PC-3 (cell line): Measurements from ENCODE around the gene ZNF624. TPM values are rescaled to one million over a fixed set of nuclear protein-coding genes. Genes with fewer than 3 reads are reported as not detected.

ENCODE experiments used
- ATAC-seq: fragments of 200-7000 bp; cut with Tn5 transposase; 2 replicates; pipeline ENCODE4 v1.9.1; 2020; ENCODE audit warnings: mild to moderate bottlenecking, moderate library complexity
- BruUV-seq: library from RNA; stranded (reverse); fragments of 400-500 nt; replicated peaks from 2 replicates; lab custom pipeline; 2021; lab: Mats Ljungman, UMichigan
- CTCF ChIA-PET: fragments of 300-600 bp; sonication (Branson Sonifier 250); formaldehyde crosslinking; loops from one replicate; lab custom pipeline; 2022; ENCODE audit warnings: antibody characterized with exemption; lab: Charles Lee
- POLR2A ChIA-PET: fragments of 300-600 bp; sonication (Branson Sonifier 250); formaldehyde crosslinking; loops from one replicate; lab custom pipeline; 2022; ENCODE audit warnings: antibody characterized with exemption; ENCODE audit not compliant: unreplicated experiment; lab: Charles Lee
- DNase-seq: peaks from one replicate; pipeline ENCODE4 v3.0.0-alpha.2; 2015
- H2AFZ ChIP-seq: fragments of 300-600 bp; sonication (generic); 2 replicates; pipeline ENCODE4 v1.6.0; 2016; ENCODE audit warnings: antibody characterized with exemption, low read length
- H3F3A ChIP-seq: fragments of 300-600 bp; sonication (generic); one replicate; pipeline ENCODE4 v1.6.0; 2017; ENCODE audit warnings: antibody characterized with exemption, low read length, control low read depth, mild to moderate bottlenecking; ENCODE audit not compliant: unreplicated experiment
- H3K27ac ChIP-seq: fragments of 300-600 bp; sonication (generic); 2 replicates; pipeline ENCODE4 v1.5.1; 2016; ENCODE audit warnings: mild to moderate bottlenecking, low read length
- H3K27me3 ChIP-seq: fragments of 300-600 bp; sonication (generic); 2 replicates; pipeline ENCODE4 v1.6.1; 2016; ENCODE audit warnings: low read length, mixed read lengths
- H3K36me3 ChIP-seq: fragments of 300-600 bp; sonication (generic); 2 replicates; pipeline ENCODE4 v1.6.1; 2016; ENCODE audit warnings: low read depth, mixed run types, low read length, mixed read lengths
- H3K4me1 ChIP-seq: fragments of 300-600 bp; sonication (generic); 2 replicates; pipeline ENCODE4 v1.5.1; 2016; ENCODE audit warnings: low read length; ENCODE audit not compliant: insufficient read depth
- H3K4me2 ChIP-seq: fragments of 300-600 bp; sonication (generic); 2 replicates; pipeline ENCODE4 v1.6.0; 2016; ENCODE audit warnings: low read length
- H3K4me3 ChIP-seq: fragments of 300-600 bp; sonication (generic); 2 replicates; pipeline ENCODE4 v1.5.1; 2016; ENCODE audit warnings: mild to moderate bottlenecking, low read length, mixed read lengths
- H3K79me2 ChIP-seq: fragments of 300-600 bp; sonication (generic); 2 replicates; pipeline ENCODE4 v1.6.1; 2017; ENCODE audit warnings: low read length, mixed read lengths
- H3K9ac ChIP-seq: fragments of 300-600 bp; sonication (generic); 2 replicates; pipeline ENCODE4 v1.6.0; 2016; ENCODE audit warnings: mild to moderate bottlenecking, low read length
- H3K9me2 ChIP-seq: fragments of 300-600 bp; sonication (generic); replicated peaks from 2 replicates; pipeline ENCODE4 v1.6.1; 2016; ENCODE audit warnings: mixed run types, low read length, mixed read lengths
- H3K9me3 ChIP-seq: fragments of 300-600 bp; sonication (generic); 2 replicates; pipeline ENCODE4 v1.6.1; 2016; ENCODE audit warnings: low read length, mixed read lengths
- H4K20me1 ChIP-seq: fragments of 300-600 bp; sonication (generic); 2 replicates; pipeline ENCODE4 v1.6.1; 2016; ENCODE audit warnings: low read length, mixed read lengths
- EZH2 ChIP-seq: fragments of 300-600 bp; sonication (generic); IDR thresholded peaks from one replicate; pipeline ENCODE4 v1.6.1; 2017; ENCODE audit warnings: antibody characterized with exemption, mild to moderate bottlenecking, low read length; ENCODE audit not compliant: unreplicated experiment
- EZH2phosphoT487 ChIP-seq: fragments of 300-600 bp; sonication (generic); IDR thresholded peaks from 2 replicates; pipeline ENCODE4 v1.6.1; 2018; ENCODE audit warnings: mild to moderate bottlenecking, antibody characterized with exemption, low read length, borderline replicate concordance
- intact Hi-C: fragments of 100-400 bp; cut with micrococcal nuclease; formaldehyde crosslinking; loops from 2 replicates; pipeline ENCODE4 v1.9.0; 2023
- total RNA-seq: library from RNA; depleted of rRNA; stranded (reverse); fragments of >200 nt; gene quantifications from 2 replicates; pipeline ENCODE4 v1.2.3, GENCODE V29; 2014
- TF ChIP-seq, protein P1 (sequence below): fragments of 300-600 bp; sonication (generic); conservative IDR thresholded peaks from 2 replicates; pipeline ENCODE4 v1.5.1; 2017; ENCODE audit warnings: antibody characterized with exemption, low read depth, mild to moderate bottlenecking, low read length

The ZNF624 gene
- total RNA-seq, 1 experiment from 2014 or later, result 3.5 TPM

- Histone ChIP-seq H2AFZ (no peak overlapping the region), H3K4me1 (peaks cover 4% of the 10 kb centered on the region; the same call in 1 of the 2 replicates), H3K36me3 (no peaks in the 10 kb centered on the region; the same call in 1 of the 2 replicates), H3K79me2 (no peaks in the 10 kb centered on the region), H3K9me2 (no peaks in the 10 kb centered on the region), H3K4me2 (no peak overlapping the region), H3K27me3 (no peaks in the 10 kb centered on the region), H3K9ac (no peak overlapping the region), H3K4me3 (no peak overlapping the region), H3K9me3 (peaks cover 16% of the 10 kb centered on the region), H4K20me1 (no peaks in the 10 kb centered on the region), H3K27ac (no peak overlapping the region), H3F3A (no peaks in the 10 kb centered on the region)
- TF ChIP-seq, protein P1, sequence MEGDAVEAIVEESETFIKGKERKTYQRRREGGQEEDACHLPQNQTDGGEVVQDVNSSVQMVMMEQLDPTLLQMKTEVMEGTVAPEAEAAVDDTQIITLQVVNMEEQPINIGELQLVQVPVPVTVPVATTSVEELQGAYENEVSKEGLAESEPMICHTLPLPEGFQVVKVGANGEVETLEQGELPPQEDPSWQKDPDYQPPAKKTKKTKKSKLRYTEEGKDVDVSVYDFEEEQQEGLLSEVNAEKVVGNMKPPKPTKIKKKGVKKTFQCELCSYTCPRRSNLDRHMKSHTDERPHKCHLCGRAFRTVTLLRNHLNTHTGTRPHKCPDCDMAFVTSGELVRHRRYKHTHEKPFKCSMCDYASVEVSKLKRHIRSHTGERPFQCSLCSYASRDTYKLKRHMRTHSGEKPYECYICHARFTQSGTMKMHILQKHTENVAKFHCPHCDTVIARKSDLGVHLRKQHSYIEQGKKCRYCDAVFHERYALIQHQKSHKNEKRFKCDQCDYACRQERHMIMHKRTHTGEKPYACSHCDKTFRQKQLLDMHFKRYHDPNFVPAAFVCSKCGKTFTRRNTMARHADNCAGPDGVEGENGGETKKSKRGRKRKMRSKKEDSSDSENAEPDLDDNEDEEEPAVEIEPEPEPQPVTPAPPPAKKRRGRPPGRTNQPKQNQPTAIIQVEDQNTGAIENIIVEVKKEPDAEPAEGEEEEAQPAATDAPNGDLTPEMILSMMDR, result no peak
- TF ChIP-seq EZH2 (no peak), EZH2phosphoT487 (no peak)
- ATAC-seq, result no peak
- CTCF ChIA-PET, result no interaction called here
- BruUV-seq, result no TSS peak
- POLR2A ChIA-PET, result no interaction called here
- DNase-seq, result peak; percentile 25
- intact Hi-C loops, result no loop called here
Observed at GRCh38 chr17:16593356-16594102, 60.1 kb downstream of the ZNF624 start.

GRCh38 chr17:16589097-16589969 lies 64.3 kb downstream of the ZNF624 start:
- Histone ChIP-seq H3K4me3 (peak overlapping the region; percentile 57), H3K4me1 (peaks cover 4% of the 10 kb centered on the region; the same call in 1 of the 2 replicates), H3K27me3 (no peaks in the 10 kb centered on the region), H3K9ac (no peak overlapping the region), H4K20me1 (no peaks in the 10 kb centered on the region), H3K9me3 (peaks cover 9% of the 10 kb centered on the region), H2AFZ (peak overlapping the region; percentile 87), H3K4me2 (peak overlapping the region; percentile 75), H3F3A (no peaks in the 10 kb centered on the region), H3K36me3 (no peaks in the 10 kb centered on the region; the same call in 1 of the 2 replicates), H3K9me2 (no peaks in the 10 kb centered on the region), H3K27ac (no peak overlapping the region), H3K79me2 (no peaks in the 10 kb centered on the region)
- TF ChIP-seq EZH2, result no peak
- TF ChIP-seq, protein P1, result peak; percentile 97
- CTCF ChIA-PET, result interaction anchor here (0.6 kb wide), 1 partner anchor 47 kb away, joined by 5 read pairs; no protein-coding TSS in a partner anchor
- peak; percentile 82 for ATAC-seq
- POLR2A ChIA-PET, result interaction anchor here (0.5 kb wide), 1 partner anchor 1002 kb away, joined by 3 read pairs; the partner anchor contains the start of gene PEMT
- DNase-seq, result peak; percentile 92
- intact Hi-C loops, result no loop called here
- no TSS peak for BruUV-seq
